Naive thymus-derived CD4-positive, alpha-beta T cell (primary cell): Measurements from ENCODE around the gene EPS8L2. TPM values are rescaled to one million over a fixed set of nuclear protein-coding genes. Genes with fewer than 3 reads are reported as not detected.
"Not testable (repeated sequence)": the region's sequence is repeated elsewhere in the genome, so short reads cannot be mapped to it uniquely, and the experiment has no call there.

ENCODE experiments used
- ATAC-seq: fragments of 150-1000 bp; cut with Tn5 transposase; 2 replicates; pipeline ENCODE4 v1.10.0; 2021; ENCODE audit warnings: mild to moderate bottlenecking, moderate library complexity
- CTCF ChIA-PET: fragments of 350-600 bp; sonication (Branson Sonifier 250); formaldehyde crosslinking; loops from one replicate; lab custom pipeline; 2021; ENCODE audit warnings: antibody characterized with exemption; lab: Charles Lee
- POLR2A ChIA-PET: fragments of 350-600 bp; sonication (Branson Sonifier 250); formaldehyde crosslinking; loops from one replicate; lab custom pipeline; 2021; ENCODE audit warnings: antibody characterized with exemption, inconsistent platforms; lab: Charles Lee
- DNase-seq, 9 donors: peaks; one replicate each; pipeline versions ENCODE4 v3.0.0 to v3.0.0-alpha.2; 2020 to 2022; ENCODE audit warnings: mixed read lengths in 1 of 9
- H3K27ac ChIP-seq: one replicate; pipeline ENCODE4 v1.7.0; 2013; ENCODE audit warnings: mild to moderate bottlenecking, low read depth, low read length, moderate library complexity
- H3K27me3 ChIP-seq, 2 donors: one replicate each; pipeline ENCODE4 v1.7.0; 2013; ENCODE audit warnings: low read length in 2 of 2, mild to moderate bottlenecking in 2 of 2, moderate library complexity in 2 of 2; ENCODE audit not compliant: control insufficient read depth in 2 of 2, insufficient read depth in 2 of 2
- H3K36me3 ChIP-seq, 3 experiments: 1 replicate in 2 of 3; 2 replicates in 1 of 3; pipeline ENCODE4 v1.7.0; 2013; ENCODE audit warnings: low read length in 3 of 3, mild to moderate bottlenecking in 3 of 3, moderate library complexity in 1 of 3; ENCODE audit not compliant: insufficient read depth in 3 of 3, control insufficient read depth in 2 of 3
- H3K4me1 ChIP-seq, 2 donors: one replicate each; pipeline ENCODE4 v1.7.0; 2013; ENCODE audit warnings: low read length in 2 of 2, mild to moderate bottlenecking in 2 of 2, moderate library complexity in 1 of 2; ENCODE audit not compliant: control insufficient read depth in 2 of 2, insufficient read depth in 2 of 2
- H3K4me3 ChIP-seq: 2 replicates; pipeline ENCODE4 v1.7.0; 2013; ENCODE audit warnings: mild to moderate bottlenecking, low read length
- H3K9me3 ChIP-seq, 3 experiments: 1 replicate in 2 of 3; 2 replicates in 1 of 3; pipeline ENCODE4 v1.7.0; 2013; ENCODE audit warnings: low read length in 3 of 3; ENCODE audit not compliant: control insufficient read depth in 2 of 3
- H3K27ac Mint-ChIP-seq, 9 donors: one replicate each; pipeline ENCODE4 v1.8.0; 2020 to 2022; ENCODE audit warnings: mixed read lengths in 9 of 9, mild to moderate bottlenecking in 8 of 9, moderate library complexity in 5 of 9, inconsistent platforms in 2 of 9
- H3K27me3 Mint-ChIP-seq, 5 donors: one replicate each; pipeline ENCODE4 v1.8.0; 2021 to 2022; ENCODE audit warnings: mixed read lengths in 5 of 5, mild to moderate bottlenecking in 1 of 5
- H3K36me3 Mint-ChIP-seq, 5 donors: one replicate each; pipeline ENCODE4 v1.8.0; 2020 to 2022; ENCODE audit warnings: mixed read lengths in 5 of 5, mild to moderate bottlenecking in 3 of 5, inconsistent platforms in 1 of 5
- H3K4me1 Mint-ChIP-seq, 7 donors: one replicate each; pipeline ENCODE4 v1.8.0; 2020 to 2022; ENCODE audit warnings: mixed read lengths in 7 of 7, mild to moderate bottlenecking in 3 of 7, inconsistent platforms in 1 of 7
- H3K4me3 Mint-ChIP-seq, 10 donors: one replicate each; pipeline ENCODE4 v1.8.0; 2020 to 2022; ENCODE audit warnings: mild to moderate bottlenecking in 10 of 10, mixed read lengths in 10 of 10, moderate library complexity in 6 of 10, inconsistent platforms in 2 of 10
- H3K9me3 Mint-ChIP-seq, 11 donors: one replicate each; pipeline ENCODE4 v1.8.0; 2020 to 2022; ENCODE audit warnings: mixed read lengths in 11 of 11, mild to moderate bottlenecking in 4 of 11, inconsistent platforms in 1 of 11, moderate library complexity in 1 of 11
- intact Hi-C, 2 donors: fragments of 100-400 bp; cut with micrococcal nuclease; formaldehyde crosslinking; loops; one replicate each; pipeline ENCODE4 v1.15.1; 2023
- polyA plus RNA-seq, 2 donors: library from polyadenylated mRNA; unstranded; fragments of 300-500 nt; fragmentation: Illumina TruSeq; gene quantifications; one replicate each; pipeline ENCODE4 v1.2.3, GENCODE V29; 2021
- total RNA-seq, 6 experiments: library from RNA in 5 of 6; stranded (reverse) in 5 of 6; gene quantifications; 1 replicate in 5 of 6; 2 replicates in 1 of 6; pipeline ENCODE4 v1.2.3 and lab custom pipeline; 2021 to 2026

Gene EPS8L2
- total and polyA plus RNA-seq, 7 experiments from 2014 or later, result 4.5 to 16.6 (median 7.4) TPM

GRCh38 chr11:727859-728748 is 22.1 kb downstream of the EPS8L2 start:
- ChIA-PET CTCF (interaction anchor here (3.0 to 3.6 kb wide), 2 partner anchors 32 to 172 kb away, joined by 16 to 28 read pairs; partner anchors contain the start of genes DEAF1 and TMEM80), POLR2A (interaction anchor here (0.6 to 7.7 kb wide), 5 partner anchors 9 to 172 kb away, joined by 4 to 68 read pairs (median 13); partner anchors contain the start of genes LMNTD2 and TALDO1)
- peaks cover 0 to 8% (median 4%) of the 10 kb centered on the region in 5 donors for H3K27me3 Mint-ChIP-seq
- peaks cover 4 to 11% (median 8%) of the 10 kb centered on the region in 7 donors for H3K4me1 Mint-ChIP-seq
- peak; percentile 52 to 86 (median 71) for DNase-seq
- Histone ChIP-seq H3K9me3 (no peaks in the 10 kb centered on the region), H3K4me1 (peaks cover 11 to 17% of the 10 kb centered on the region in 2 donors), H3K27me3 (no peaks in the 10 kb centered on the region), H3K27ac (no peak overlapping the region), H3K36me3 (no peaks in the 10 kb centered on the region), H3K4me3 (no peak overlapping the region)
- peak; percentile 93 for ATAC-seq
- H3K36me3 Mint-ChIP-seq, result no peaks in the 10 kb centered on the region
- H3K4me3 Mint-ChIP-seq, result no peak overlapping the region
- no peak overlapping the region for H3K27ac Mint-ChIP-seq
- peaks cover 0 to 2% (median 0%) of the 10 kb centered on the region in 11 donors for H3K9me3 Mint-ChIP-seq
- intact Hi-C loops, result loop anchor here (1.0 to 10.0 kb wide), 7 partner anchors 19 to 324 kb away; partner anchors contain the start of genes SLC25A22 (in 2 of the 2), PTDSS2 (in 1 of the 2) and TALDO1 (in 1 of the 2)

GRCh38 chr11:728901-729491 is 23.0 kb downstream of the EPS8L2 start:
- H3K27ac ChIP-seq, result no peak overlapping the region
- DNase-seq, result no peak
- H3K27me3 ChIP-seq, result no peaks in the 10 kb centered on the region
- H3K9me3 ChIP-seq, result no peaks in the 10 kb centered on the region
- H3K4me1 Mint-ChIP-seq, result peaks cover 0 to 7% (median 4%) of the 10 kb centered on the region in 7 donors
- no peak overlapping the region for H3K4me3 ChIP-seq
- peaks cover 0 to 6% (median 0%) of the 10 kb centered on the region in 5 donors for H3K27me3 Mint-ChIP-seq
- no peak for ATAC-seq
- H3K4me1 ChIP-seq, result peaks cover 11 to 16% of the 10 kb centered on the region in 2 donors
- POLR2A ChIA-PET, result interaction anchor here (1.2 kb wide), 1 partner anchor 10 kb away, joined by 4 read pairs; no protein-coding TSS in a partner anchor
- H3K36me3 ChIP-seq, result no peaks in the 10 kb centered on the region
- no peaks in the 10 kb centered on the region for H3K36me3 Mint-ChIP-seq
- CTCF ChIA-PET, result interaction anchor here (3.6 kb wide), 1 partner anchor 173 kb away, joined by 28 read pairs; no protein-coding TSS in a partner anchor
- no peak overlapping the region for H3K4me3 Mint-ChIP-seq
- no peaks in the 10 kb centered on the region for H3K9me3 Mint-ChIP-seq
- intact Hi-C loops, result loop anchor here (1.0 to 10.0 kb wide), 7 partner anchors 18 to 323 kb away; partner anchors contain the start of genes SLC25A22 (in 2 of the 2), PTDSS2 (in 1 of the 2) and TALDO1 (in 1 of the 2)
- no peak overlapping the region for H3K27ac Mint-ChIP-seq

- H3K9me3 Mint-ChIP-seq, result no peaks in the 10 kb centered on the region
- no peak overlapping the region for H3K4me3 Mint-ChIP-seq
- Histone ChIP-seq H3K4me1 (peaks cover 11 to 16% of the 10 kb centered on the region in 2 donors), H3K27ac (no peak overlapping the region), H3K9me3 (no peaks in the 10 kb centered on the region), H3K27me3 (no peaks in the 10 kb centered on the region), H3K4me3 (no peak overlapping the region), H3K36me3 (no peaks in the 10 kb centered on the region)
- H3K36me3 Mint-ChIP-seq, result no peaks in the 10 kb centered on the region
- intact Hi-C loops, result loop anchor here (5.0 to 10.0 kb wide), 3 partner anchors 68 to 323 kb away; partner anchors contain the start of genes PTDSS2 (in 1 of the 2) and SLC25A22 (in 1 of the 2)
- H3K27me3 Mint-ChIP-seq, result peaks cover 0 to 3% (median 0%) of the 10 kb centered on the region in 5 donors
- ATAC-seq (no peak), DNase-seq (no peak)
- ChIA-PET POLR2A (interaction anchor here (0.6 kb wide), 1 partner anchor 59 kb away, joined by 3 read pairs; no protein-coding TSS in a partner anchor), CTCF (interaction anchor here (1.3 kb wide), 1 partner anchor 34 kb away, joined by 4 read pairs; the partner anchor contains the start of gene TMEM80)
- peaks cover 0 to 7% (median 4%) of the 10 kb centered on the region in 7 donors for H3K4me1 Mint-ChIP-seq
- no peak overlapping the region for H3K27ac Mint-ChIP-seq
Observed at GRCh38 chr11:729492-730074, 23.6 kb downstream of the EPS8L2 start.

- Mint-ChIP-seq H3K27me3 (peaks cover 0 to 7% (median 0%) of the 10 kb centered on the region in 5 donors), H3K36me3 (no peaks in the 10 kb centered on the region), H3K27ac (no peak overlapping the region), H3K9me3 (no peaks in the 10 kb centered on the region), H3K4me1 (peaks cover 9 to 14% (median 11%) of the 10 kb centered on the region in 7 donors), H3K4me3 (no peak overlapping the region)
- ChIA-PET CTCF (no interaction called here), POLR2A (interaction anchor here (0.6 kb wide), 1 partner anchor 38 kb away, joined by 3 read pairs; the partner anchor contains the start of gene TMEM80)
- Histone ChIP-seq H3K27ac (no peak overlapping the region), H3K27me3 (no peaks in the 10 kb centered on the region), H3K4me3 (no peak overlapping the region), H3K36me3 (no peaks in the 10 kb centered on the region), H3K9me3 (no peaks in the 10 kb centered on the region), H3K4me1 (peaks cover 3 to 13% of the 10 kb centered on the region in 2 donors)
- intact Hi-C loops, result no loop called here
- ATAC-seq (no peak), DNase-seq (no peak)
Observed at GRCh38 chr11:733072-733471, 27.0 kb downstream of the EPS8L2 start.

GRCh38 chr11:734541-734940 is 28.5 kb downstream of the EPS8L2 start:
- Mint-ChIP-seq H3K27me3 (peaks cover 0 to 12% (median 0%) of the 10 kb centered on the region in 5 donors), H3K4me1 (peaks cover 9 to 22% (median 18%) of the 10 kb centered on the region in 7 donors), H3K4me3 (peak overlapping the region in 1 of 10 donors; percentile 37)
- H3K9me3 ChIP-seq, DNase-seq, ATAC-seq, H3K36me3 Mint-ChIP-seq, intact Hi-C loops, H3K9me3 Mint-ChIP-seq, CTCF ChIA-PET, H3K4me3 ChIP-seq, H3K36me3 ChIP-seq, POLR2A ChIA-PET, H3K27ac ChIP-seq, H3K27ac Mint-ChIP-seq, H3K27me3 ChIP-seq: not testable (repeated sequence)
- peaks cover 3 to 12% of the 10 kb centered on the region in 2 donors for H3K4me1 ChIP-seq
